Forelimb muscle (tissue), 1 donor: ENCODE measurements around the gene NDOR1. TPM values are rescaled to one million over a fixed set of nuclear protein-coding genes. Genes with fewer than 3 reads are reported as not detected.
A peak's percentile ranks its signal among the peaks of the same experiment; 100 is the strongest.

Experiments
- DNase-seq: peaks from one replicate; pipeline ENCODE4 v3.0.0-alpha.2; 2013; ENCODE audit warnings: low read depth
- polyA plus RNA-seq: library from polyadenylated mRNA; unstranded; fragments of 120-200 nt; gene quantifications from one replicate; pipeline ENCODE4 v1.2.1, GENCODE V29; 2013; ENCODE audit not compliant: insufficient read length

The NDOR1 gene
- polyA plus RNA-seq, 1 donor = 7.0 TPM

- no peak for DNase-seq
These were observed 6.6 kb upstream of the NDOR1 start for GRCh38 chr9:137198902-137199283.

- no peak for DNase-seq
These were observed 5.9 kb upstream of the NDOR1 start for GRCh38 chr9:137199411-137200121.

DNA sequence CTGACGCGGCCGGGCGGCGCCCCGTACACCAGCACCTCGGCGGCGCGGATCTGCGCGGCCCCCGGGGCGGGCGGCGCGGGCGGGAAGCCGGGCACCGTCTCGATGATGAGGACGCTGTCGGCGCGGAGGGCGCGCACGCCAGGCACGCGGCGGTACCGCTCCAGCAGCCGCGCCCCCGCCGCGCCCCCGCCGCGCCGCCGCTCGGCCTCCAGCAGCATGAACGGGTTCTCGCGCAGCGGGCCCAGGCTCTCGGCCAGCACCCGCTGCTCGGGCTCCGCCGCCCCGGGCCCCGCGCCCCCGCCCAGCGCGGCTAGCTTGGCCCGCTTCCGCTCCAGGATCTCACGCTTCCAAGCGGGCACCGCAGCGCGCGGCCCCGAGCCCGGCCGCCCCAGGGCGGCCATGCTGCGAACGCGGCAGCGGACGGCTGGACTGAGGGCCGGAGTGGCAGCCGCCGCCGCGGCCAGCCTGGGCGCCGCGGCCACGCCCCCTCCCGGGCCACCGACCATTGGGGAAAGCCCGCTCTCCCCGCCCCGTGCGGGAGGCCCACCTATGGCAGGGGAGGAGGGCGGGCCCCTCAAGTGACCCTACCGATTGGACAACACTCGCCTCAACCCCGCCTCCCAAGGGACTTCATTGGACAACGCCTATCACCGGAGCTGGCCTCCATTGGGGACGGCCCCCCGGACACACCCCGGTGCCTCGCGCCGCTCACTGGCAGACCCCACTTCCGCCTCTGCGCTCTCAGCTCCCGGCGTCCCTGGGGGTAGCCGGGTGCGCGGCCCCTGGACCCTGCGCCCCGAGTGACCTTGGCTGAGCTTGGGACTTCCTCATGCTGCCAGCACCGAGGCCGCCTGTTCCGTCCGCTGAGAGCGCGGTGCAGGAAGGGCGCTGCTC lies 4.9 kb upstream of the NDOR1 start, which contains the start of gene TPRN:
TPRN (minus strand) TSS at position 431 of the 894 bp plus-strand sequence; CDS start at position 401, 30 bp downstream.
- DNase-seq = peak; percentile 89

DNA sequence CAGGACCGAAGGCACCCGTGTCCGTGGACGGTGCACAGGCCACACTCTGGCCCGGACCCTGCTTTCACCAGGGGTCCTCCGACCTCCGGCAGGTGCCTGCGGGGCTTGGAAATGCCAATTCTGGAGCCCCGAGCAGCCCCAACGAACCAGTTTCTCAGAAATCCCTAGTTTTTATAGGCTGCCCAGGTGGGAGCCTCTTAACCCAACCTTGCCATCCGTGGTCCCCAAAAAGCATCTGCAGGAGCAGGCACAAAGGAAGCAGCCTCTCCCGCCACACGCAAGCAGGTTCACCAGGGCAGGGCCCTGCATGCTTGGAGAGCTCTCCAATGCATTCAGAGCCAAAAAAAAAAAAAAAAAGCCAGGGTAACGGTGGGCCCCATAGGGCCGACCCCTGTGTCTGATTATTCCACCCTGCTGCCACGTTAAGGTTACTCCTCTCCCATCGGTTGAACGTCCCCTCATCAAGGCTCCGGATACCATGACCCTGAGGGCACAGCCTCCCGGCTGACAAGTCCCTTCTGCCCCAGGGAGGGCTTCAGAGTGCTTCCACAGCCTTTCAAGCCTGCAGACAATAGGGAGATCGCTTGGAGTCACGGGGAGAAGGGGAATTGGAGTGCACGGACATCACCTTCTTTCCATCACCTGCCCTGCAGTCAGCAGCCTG lies 4.2 kb upstream of the NDOR1 start:
- DNase-seq = no peak

DNA sequence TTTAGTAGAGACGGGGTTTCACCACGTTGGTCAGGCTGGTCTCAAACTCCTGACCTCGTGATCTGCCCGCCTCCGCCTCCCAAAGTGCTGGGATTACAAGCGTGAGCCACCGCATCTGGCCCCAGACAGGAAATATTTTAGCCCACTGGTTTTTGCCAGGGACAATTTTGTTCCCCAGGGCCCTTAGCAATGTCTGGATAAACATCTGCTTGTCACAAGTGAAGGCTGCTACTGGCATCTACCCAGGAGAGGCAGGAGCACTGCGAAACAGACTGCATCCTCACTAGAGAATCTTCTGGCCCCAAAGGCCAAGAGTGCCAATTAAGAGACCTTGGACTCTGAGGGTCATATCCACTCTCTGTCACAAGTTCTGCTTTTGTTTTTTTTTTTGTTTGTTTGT lies 2.5 kb upstream of the NDOR1 start:
- no peak for DNase-seq

- no peak for DNase-seq
These were observed 772 bp upstream of the NDOR1 start for GRCh38 chr9:137204731-137205125.

DNA sequence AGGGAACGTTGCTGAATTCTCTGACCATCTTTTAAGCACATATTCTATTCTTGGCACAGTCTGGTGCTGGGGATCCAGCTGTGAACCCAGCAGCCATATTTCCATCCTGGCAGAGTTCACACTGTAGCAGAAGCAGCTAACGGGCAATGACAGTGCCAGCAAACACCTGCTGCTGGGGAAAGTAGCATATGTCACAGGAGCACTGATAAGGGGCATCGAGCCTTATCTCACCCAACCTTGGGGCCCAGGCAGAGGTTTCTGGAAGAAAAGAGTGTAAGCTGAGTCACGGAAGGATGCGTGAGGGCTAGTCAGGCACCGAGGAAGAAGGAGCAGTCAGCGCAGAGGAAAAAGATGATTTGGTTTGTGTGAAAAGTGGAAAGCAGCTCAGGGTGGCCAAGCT lies 1.1 kb downstream of the NDOR1 start:
- no peak for DNase-seq

DNA sequence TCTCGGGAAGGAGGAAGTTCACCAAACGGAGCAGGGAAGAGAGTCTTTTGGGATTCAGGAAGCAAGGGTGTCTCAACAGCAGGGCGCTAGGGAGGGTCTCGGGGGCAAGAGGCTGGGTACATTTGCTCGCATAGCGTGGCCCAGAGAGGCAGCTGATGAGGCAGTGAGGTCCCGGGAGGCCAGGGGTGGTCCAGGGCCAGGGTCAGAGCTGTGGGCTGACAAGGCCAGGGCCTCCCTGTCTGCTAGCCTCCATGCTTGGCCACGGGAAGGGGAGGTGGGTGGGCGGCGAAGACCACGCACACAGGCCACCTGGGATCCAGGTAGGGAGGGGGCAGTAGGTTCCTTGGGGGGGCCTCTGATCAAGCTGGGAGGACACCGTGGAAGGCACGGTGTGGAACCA lies 6.0 kb downstream of the NDOR1 start:
- DNase-seq = no peak

- no peak for DNase-seq
These were observed 7.0 kb downstream of the NDOR1 start for GRCh38 chr9:137212520-137212919.

GRCh38 chr9:137213160-137214060 lies 7.9 kb downstream of the NDOR1 start:
- DNase-seq = no peak

- no peak for DNase-seq
These were observed 9.1 kb downstream of the NDOR1 start for GRCh38 chr9:137214620-137215019.

DNA sequence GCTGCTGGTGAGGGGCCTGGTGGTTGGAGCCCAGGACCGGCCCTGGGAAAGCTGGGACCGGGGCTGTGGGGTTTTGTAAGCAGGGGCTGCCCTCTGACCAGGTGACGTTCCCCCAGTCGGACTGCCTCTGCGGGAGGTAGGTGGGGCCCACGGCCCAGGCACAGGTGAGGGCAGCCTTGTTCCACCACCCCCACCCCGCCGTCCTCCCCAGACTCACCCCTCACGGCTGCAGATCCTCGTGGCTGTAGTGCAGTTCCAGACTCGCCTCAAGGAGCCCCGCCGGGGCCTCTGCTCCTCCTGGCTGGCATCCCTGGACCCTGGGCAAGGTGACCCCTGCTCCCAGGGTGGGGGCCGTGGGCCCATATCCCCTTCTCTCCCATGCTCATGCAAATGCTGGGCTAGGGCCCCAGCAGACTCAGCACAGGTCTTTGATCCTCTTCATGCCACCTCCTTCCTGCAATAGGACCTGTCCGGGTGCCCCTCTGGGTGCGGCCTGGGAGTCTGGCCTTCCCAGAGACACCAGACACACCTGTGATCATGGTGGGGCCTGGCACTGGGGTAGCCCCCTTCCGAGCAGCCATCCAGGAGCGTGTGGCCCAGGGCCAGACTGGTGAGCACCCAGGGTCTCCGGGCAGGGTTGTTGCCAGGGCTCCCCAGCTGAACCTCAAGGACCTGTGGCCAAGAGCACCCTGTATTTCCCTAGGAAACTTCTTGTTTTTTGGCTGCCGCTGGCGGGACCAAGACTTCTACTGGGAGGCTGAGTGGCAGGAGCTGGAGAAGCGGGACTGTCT lies 9.9 kb downstream of the NDOR1 start:
- DNase-seq = no peak

DNA sequence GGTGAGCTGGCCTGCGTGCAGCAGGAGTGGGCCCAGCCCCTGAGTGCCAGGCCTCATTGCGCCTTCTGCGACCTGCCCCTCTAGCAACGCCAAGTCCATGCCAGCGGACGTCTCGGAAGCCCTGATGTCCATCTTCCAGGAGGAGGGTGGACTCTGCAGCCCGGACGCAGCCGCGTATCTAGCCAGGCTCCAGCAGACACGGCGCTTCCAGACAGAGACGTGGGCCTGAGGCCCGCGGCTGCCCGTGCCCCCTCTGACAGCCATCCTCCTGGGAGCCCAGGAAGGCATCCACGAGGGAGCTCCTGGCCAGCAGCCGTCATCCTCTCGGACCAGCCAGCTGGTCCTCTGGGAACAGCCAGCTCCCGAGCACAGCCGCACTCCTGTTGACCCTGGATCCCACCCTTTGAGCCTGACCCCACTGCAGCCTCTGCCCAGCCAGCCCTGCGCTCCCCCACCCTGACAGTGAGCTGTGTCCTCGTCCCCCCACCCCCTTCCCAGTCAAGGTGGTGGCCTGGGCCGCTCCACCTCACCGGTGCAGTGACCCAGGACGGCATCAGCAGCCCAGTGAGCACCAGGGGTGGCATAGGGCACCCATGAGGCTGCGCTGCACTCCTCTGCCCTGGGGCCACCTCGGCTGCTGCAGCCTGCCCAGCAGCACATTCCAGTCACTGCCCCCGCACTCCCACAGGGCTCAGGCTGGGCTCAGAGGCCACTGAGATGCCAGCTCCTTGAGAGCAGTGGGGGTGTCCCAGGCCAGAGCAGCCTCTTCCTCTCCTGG lies 10.9 kb downstream of the NDOR1 start:
- DNase-seq = no peak

GRCh38 chr9:137217276-137218211 lies 12.0 kb downstream of the NDOR1 start:
- no peak for DNase-seq

GRCh38 chr9:137218212-137218753 lies 12.8 kb downstream of the NDOR1 start:
- no peak for DNase-seq

DNA sequence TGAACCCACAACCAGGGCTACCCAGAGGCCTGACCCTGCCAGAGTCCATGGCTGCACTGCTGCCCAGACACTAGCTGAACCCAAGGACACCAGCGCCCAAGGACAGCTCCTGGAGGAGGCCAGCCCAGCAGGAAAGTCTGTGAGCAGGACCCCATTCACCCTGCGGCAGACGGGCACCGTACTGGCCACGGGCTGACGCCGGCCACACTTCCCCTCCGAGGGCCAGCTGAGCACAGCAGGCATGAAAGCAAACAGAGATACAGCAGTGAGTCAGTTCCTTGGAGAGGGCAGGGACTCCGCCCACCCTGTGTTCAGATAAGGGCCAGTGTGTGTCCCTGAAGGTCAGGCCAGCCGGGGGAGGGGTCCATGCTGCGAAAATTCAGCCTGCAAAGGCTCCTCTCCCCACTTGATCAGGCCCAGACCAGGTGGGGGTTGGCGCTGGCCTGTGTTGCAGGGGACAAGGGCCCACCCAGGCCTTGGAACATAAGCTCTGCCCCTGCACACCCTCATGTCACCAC lies 13.3 kb downstream of the NDOR1 start:
- DNase-seq = no peak

DNA sequence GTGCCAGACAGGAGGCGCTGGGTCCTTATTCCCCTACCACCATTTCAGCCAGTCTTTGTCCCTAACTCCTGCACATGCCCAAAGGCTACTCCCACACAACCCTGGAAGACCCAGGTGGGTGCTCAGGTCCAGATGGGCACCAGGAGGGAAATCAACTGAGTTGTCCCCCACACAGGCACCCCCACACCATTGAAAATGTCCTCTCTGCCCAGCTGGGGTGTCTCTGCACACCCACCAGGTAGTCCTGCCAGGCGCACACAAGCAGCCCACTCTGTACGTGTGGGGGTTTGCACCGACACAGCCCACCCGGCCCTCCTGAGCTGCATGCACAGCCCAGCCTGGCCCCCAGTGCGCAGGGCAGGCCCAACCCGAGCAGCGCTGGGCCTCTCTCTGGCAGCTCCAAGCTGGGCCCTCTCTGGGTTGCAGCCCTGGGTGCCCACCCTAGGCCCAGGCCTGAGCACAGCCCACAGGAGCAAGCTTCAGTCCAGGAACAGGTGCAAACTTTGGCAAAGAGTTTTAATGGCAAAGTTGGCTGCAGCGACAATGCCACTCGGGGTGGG lies 14.3 kb downstream of the NDOR1 start:
- DNase-seq = no peak
